ENCODE results near the gene PECR.
"Not testable (repeated sequence)": the region's sequence is repeated elsewhere in the genome, so short reads cannot be mapped to it uniquely, and the experiment has no call there.

The PECR gene

GRCh38 chr2:216081012-216081411, 597 bp downstream of the PECR start:
- Mint-ChIP-seq H3K9me3 (no peaks in the 10 kb centered on the region), H3K27ac (peak overlapping the region; percentile 97), H3K4me1 (peaks cover 56% of the 10 kb centered on the region), H3K27me3 (ENCODE audit: low read depth, poor library complexity) (no peaks in the 10 kb centered on the region), H3K4me3 (peak overlapping the region; percentile 99), H3K36me3 (ENCODE audit: low read depth) (peaks cover 4% of the 10 kb centered on the region)
- no peak for DNase-seq
- TF ChIP-seq, protein P1, sequence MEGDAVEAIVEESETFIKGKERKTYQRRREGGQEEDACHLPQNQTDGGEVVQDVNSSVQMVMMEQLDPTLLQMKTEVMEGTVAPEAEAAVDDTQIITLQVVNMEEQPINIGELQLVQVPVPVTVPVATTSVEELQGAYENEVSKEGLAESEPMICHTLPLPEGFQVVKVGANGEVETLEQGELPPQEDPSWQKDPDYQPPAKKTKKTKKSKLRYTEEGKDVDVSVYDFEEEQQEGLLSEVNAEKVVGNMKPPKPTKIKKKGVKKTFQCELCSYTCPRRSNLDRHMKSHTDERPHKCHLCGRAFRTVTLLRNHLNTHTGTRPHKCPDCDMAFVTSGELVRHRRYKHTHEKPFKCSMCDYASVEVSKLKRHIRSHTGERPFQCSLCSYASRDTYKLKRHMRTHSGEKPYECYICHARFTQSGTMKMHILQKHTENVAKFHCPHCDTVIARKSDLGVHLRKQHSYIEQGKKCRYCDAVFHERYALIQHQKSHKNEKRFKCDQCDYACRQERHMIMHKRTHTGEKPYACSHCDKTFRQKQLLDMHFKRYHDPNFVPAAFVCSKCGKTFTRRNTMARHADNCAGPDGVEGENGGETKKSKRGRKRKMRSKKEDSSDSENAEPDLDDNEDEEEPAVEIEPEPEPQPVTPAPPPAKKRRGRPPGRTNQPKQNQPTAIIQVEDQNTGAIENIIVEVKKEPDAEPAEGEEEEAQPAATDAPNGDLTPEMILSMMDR (IDR thresholded peaks at IDR 0.05) = no peak

DNA sequence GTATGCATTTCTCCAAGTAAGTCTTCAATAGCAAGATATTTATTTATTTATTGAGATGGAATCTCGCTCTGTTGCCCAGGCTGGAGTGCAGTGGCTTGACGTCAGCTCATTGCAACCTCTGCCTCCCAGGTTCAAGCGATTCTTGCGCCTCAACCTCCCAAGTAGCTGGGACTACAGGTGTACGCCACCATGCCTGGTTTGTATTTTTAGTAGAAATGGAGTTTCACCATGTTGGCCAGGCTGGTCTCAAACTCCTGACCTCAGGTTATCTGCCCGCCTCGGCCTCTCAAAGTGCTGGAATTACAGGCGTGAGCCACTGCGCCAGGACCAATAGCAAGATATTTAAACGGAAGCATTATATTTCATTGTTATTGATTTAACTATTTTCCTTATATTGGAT, 1.6 kb downstream of the PECR start:
- H3K4me3 Mint-ChIP-seq = peak overlapping the region; percentile 99
- H3K27ac Mint-ChIP-seq; H3K36me3 Mint-ChIP-seq (ENCODE audit: low read depth): not testable (repeated sequence)

DNA sequence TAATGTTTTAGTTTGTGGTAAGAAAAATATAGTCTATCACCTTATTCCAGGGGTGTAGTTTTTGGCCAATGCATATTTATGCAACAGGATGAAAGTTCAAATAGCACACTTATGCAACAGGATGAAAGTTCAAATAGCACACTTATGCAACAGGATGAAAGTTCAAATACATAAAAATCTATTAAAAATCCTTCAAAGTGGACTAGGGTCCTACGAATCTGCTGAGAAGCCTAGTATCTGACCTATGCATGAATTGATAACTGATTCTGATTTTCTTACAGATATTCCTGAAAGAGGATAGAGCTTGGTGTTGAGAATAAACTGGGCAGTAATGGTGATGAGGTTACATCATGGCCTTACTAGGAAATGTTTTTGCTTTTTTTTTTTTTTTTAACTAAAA, 2.8 kb downstream of the PECR start:
- Mint-ChIP-seq H3K27me3 (ENCODE audit: low read depth, poor library complexity) (no peaks in the 10 kb centered on the region), H3K27ac (no peak overlapping the region), H3K4me3 (no peak overlapping the region), H3K36me3 (ENCODE audit: low read depth) (no peaks in the 10 kb centered on the region), H3K9me3 (no peaks in the 10 kb centered on the region), H3K4me1 (peaks cover 39% of the 10 kb centered on the region)
- DNase-seq = no peak
- TF ChIP-seq, protein P1 (IDR thresholded peaks at IDR 0.05) = no peak

More for the DNA sequence above, 1.6 kb downstream of the PECR start:
- H3K9me3 Mint-ChIP-seq; DNase-seq; H3K27me3 Mint-ChIP-seq (ENCODE audit: low read depth, poor library complexity): not testable (repeated sequence)
- peaks cover 51% of the 10 kb centered on the region for H3K4me1 Mint-ChIP-seq

DNA sequence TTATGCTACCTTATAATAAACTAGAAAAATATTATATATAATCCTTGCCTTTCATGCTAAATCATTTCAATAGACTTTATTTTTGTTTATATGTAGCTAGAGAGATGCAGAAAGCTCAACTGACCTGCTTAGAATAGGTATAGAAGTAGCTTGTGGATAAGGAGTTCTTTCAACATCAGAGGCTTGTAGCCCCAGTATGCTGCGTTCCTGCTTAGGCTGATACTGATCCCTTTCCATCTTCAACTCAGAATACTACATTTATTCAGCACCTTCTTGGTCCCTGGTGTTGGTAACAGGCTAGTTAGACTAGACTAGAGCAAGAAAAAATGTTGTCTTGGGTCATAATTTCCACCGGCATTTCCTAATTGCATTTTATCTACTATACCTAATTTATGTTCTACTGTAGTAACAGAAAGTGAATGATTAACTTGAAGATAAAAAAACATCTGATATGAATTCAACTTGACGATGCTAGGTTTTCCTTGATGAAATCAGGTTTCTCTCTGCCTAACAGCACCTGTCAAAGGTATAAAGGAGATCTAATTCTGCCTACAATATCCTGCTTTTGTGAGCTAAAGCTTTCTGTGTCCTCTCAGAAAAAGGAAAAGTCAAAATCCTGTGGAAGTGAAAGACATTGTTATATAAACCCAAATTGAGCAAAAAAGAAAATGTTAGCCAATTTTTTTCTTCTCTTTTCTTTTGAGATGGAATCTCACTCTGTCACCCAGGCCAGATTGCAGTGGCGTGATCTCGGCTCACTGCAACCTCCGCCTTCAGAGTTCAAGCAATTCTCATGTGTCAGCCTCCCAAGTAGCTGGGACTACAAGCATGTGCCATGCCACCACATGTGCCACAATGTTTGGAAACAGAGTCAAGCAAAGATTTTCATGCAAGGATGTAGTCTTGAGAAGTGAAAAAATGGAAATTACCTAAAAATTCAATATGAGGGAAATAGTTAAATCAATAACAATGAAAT, 5.8 kb downstream of the PECR start:
- H3K36me3 Mint-ChIP-seq (ENCODE audit: low read depth) = no peaks in the 10 kb centered on the region
- H3K9me3 Mint-ChIP-seq = no peaks in the 10 kb centered on the region
- no peak overlapping the region for H3K4me3 Mint-ChIP-seq
- DNase-seq = no peak
- H3K27me3 Mint-ChIP-seq (ENCODE audit: low read depth, poor library complexity) = no peaks in the 10 kb centered on the region
- H3K4me1 Mint-ChIP-seq = peaks cover 19% of the 10 kb centered on the region
- peak overlapping the region; percentile 90 for H3K27ac Mint-ChIP-seq
- TF ChIP-seq, protein P1 (IDR thresholded peaks at IDR 0.05) = no peak

- TF ChIP-seq, protein P1 (IDR thresholded peaks at IDR 0.05) = no peak
- DNase-seq = no peak
- Mint-ChIP-seq H3K4me1 (peaks cover 14% of the 10 kb centered on the region), H3K4me3 (no peak overlapping the region), H3K36me3 (ENCODE audit: low read depth) (no peaks in the 10 kb centered on the region), H3K27me3 (ENCODE audit: low read depth, poor library complexity) (no peaks in the 10 kb centered on the region), H3K27ac (no peak overlapping the region), H3K9me3 (no peaks in the 10 kb centered on the region)
These were observed 6.8 kb downstream of the PECR start for GRCh38 chr2:216074794-216075193.

GRCh38 chr2:216074380-216074779, 7.2 kb downstream of the PECR start:
- peaks cover 14% of the 10 kb centered on the region for H3K4me1 Mint-ChIP-seq
- H3K27ac Mint-ChIP-seq = no peak overlapping the region
- H3K9me3 Mint-ChIP-seq = no peaks in the 10 kb centered on the region
- no peak for DNase-seq
- TF ChIP-seq, protein P1 (IDR thresholded peaks at IDR 0.05) = no peak
- H3K36me3 Mint-ChIP-seq (ENCODE audit: low read depth) = peaks cover 2% of the 10 kb centered on the region
- no peak overlapping the region for H3K4me3 Mint-ChIP-seq
- H3K27me3 Mint-ChIP-seq (ENCODE audit: low read depth, poor library complexity) = no peaks in the 10 kb centered on the region
